T-helper 17 cell (primary cell): ENCODE data around the gene PTPN23. TPM values are rescaled to one million over a fixed set of nuclear protein-coding genes. Genes with fewer than 3 reads are reported as not detected.

Source experiments
- ATAC-seq: fragments of 150-1000 bp; cut with Tn5 transposase; 2 replicates; pipeline ENCODE4 v1.10.0; 2021; ENCODE audit warnings: mild to moderate bottlenecking, moderate library complexity
- DNase-seq, 3 donors: peaks; one replicate each; pipeline versions ENCODE4 v3.0.0 to v3.0.0-alpha.2; 2020 to 2021
- H3K9me3 ChIP-seq: one replicate; pipeline ENCODE4 v1.7.0; 2013; ENCODE audit warnings: low read length, mild to moderate bottlenecking; ENCODE audit not compliant: control insufficient read depth, poor library complexity, severe bottlenecking
- H3K27ac Mint-ChIP-seq: one replicate; pipeline ENCODE4 v1.8.0; 2022; ENCODE audit warnings: mild to moderate bottlenecking, moderate library complexity, mixed read lengths
- H3K27me3 Mint-ChIP-seq: one replicate; pipeline ENCODE4 v1.8.0; 2022; ENCODE audit warnings: mixed read lengths
- H3K36me3 Mint-ChIP-seq: one replicate; pipeline ENCODE4 v1.8.0; 2022; ENCODE audit warnings: low read depth, mixed read lengths
- H3K4me1 Mint-ChIP-seq: one replicate; pipeline ENCODE4 v1.8.0; 2022; ENCODE audit warnings: mild to moderate bottlenecking, mixed read lengths
- H3K4me3 Mint-ChIP-seq: one replicate; pipeline ENCODE4 v1.8.0; 2022; ENCODE audit warnings: mild to moderate bottlenecking, moderate library complexity, mixed read lengths
- total RNA-seq, 4 donors: library from RNA in 2 of 4; stranded (reverse) in 2 of 4; gene quantifications; one replicate each; pipeline ENCODE4 v1.2.3 and lab custom pipeline; 2022 to 2026

The PTPN23 gene
- 10 to 100 TPM; 36.8 to 38.6 TPM for total RNA-seq
- total RNA-seq (lab: John Stamatoyannopoulos, UW), result 24.2 to 27.0 reads per million in 2 donors

GRCh38 chr3:47380601-47381316, at the start of gene PTPN23:
TSS of gene PTPN23 (plus strand) at chr3:47381021. CDS start at chr3:47381097, 76 bp downstream.
- Mint-ChIP-seq H3K4me1 (peaks cover 37% of the 10 kb centered on the region), H3K36me3 (peaks cover 9% of the 10 kb centered on the region), H3K4me3 (peak within 1 kb of the TSS; percentile 99), H3K27me3 (no peaks in the 10 kb centered on the region), H3K27ac (peak within 1 kb of the TSS; percentile 100)
- ATAC-seq (peak; percentile 81), DNase-seq (peak; percentile 95 to 99 (median 98))
- H3K9me3 ChIP-seq, result no peaks in the 10 kb centered on the region

GRCh38 chr3:47333907-47334306, 46.9 kb upstream of the PTPN23 start:
- H3K9me3 ChIP-seq, result no peaks in the 10 kb centered on the region
- Mint-ChIP-seq H3K4me1 (peaks cover 5% of the 10 kb centered on the region), H3K27me3 (no peaks in the 10 kb centered on the region), H3K27ac (peak overlapping the region; percentile 47), H3K4me3 (no peak overlapping the region), H3K36me3 (peaks cover 21% of the 10 kb centered on the region)
- DNase-seq, result no peak
- ATAC-seq, result no peak

GRCh38 chr3:47337656-47338055, 43.2 kb upstream of the PTPN23 start:
- peak overlapping the region; percentile 78 for H3K27ac Mint-ChIP-seq
- peaks cover 6% of the 10 kb centered on the region for H3K4me1 Mint-ChIP-seq
- no peak for ATAC-seq
- no peaks in the 10 kb centered on the region for H3K9me3 ChIP-seq
- H3K27me3 Mint-ChIP-seq, result no peaks in the 10 kb centered on the region
- H3K36me3 Mint-ChIP-seq, result peaks cover 20% of the 10 kb centered on the region
- no peak overlapping the region for H3K4me3 Mint-ChIP-seq
- no peak for DNase-seq

GRCh38 chr3:47339951-47340350, 40.9 kb upstream of the PTPN23 start:
- peaks cover 4% of the 10 kb centered on the region for H3K4me1 Mint-ChIP-seq
- H3K4me3 Mint-ChIP-seq, result no peak overlapping the region
- H3K9me3 ChIP-seq, result no peaks in the 10 kb centered on the region
- no peak for ATAC-seq
- peaks cover 15% of the 10 kb centered on the region for H3K36me3 Mint-ChIP-seq
- H3K27me3 Mint-ChIP-seq, result no peaks in the 10 kb centered on the region
- H3K27ac Mint-ChIP-seq, result peak overlapping the region; percentile 78
- DNase-seq, result no peak

GRCh38 chr3:47340866-47341265, 40.0 kb upstream of the PTPN23 start:
- H3K4me1 Mint-ChIP-seq, result peaks cover 6% of the 10 kb centered on the region
- DNase-seq (no peak), ATAC-seq (no peak)
- no peaks in the 10 kb centered on the region for H3K9me3 ChIP-seq
- no peak overlapping the region for H3K4me3 Mint-ChIP-seq
- H3K27ac Mint-ChIP-seq, result peak overlapping the region; percentile 54
- H3K27me3 Mint-ChIP-seq, result no peaks in the 10 kb centered on the region
- H3K36me3 Mint-ChIP-seq, result peaks cover 15% of the 10 kb centered on the region

GRCh38 chr3:47342151-47342550, 38.7 kb upstream of the PTPN23 start:
- peaks cover 6% of the 10 kb centered on the region for H3K4me1 Mint-ChIP-seq
- peaks cover 15% of the 10 kb centered on the region for H3K36me3 Mint-ChIP-seq
- no peaks in the 10 kb centered on the region for H3K27me3 Mint-ChIP-seq
- DNase-seq (no peak), ATAC-seq (no peak)
- H3K4me3 Mint-ChIP-seq, result peak overlapping the region; percentile 37
- peak overlapping the region; percentile 54 for H3K27ac Mint-ChIP-seq
- no peaks in the 10 kb centered on the region for H3K9me3 ChIP-seq

- H3K9me3 ChIP-seq, result no peaks in the 10 kb centered on the region
- no peak for DNase-seq
- no peak overlapping the region for H3K4me3 Mint-ChIP-seq
- ATAC-seq, result no peak
- H3K36me3 Mint-ChIP-seq, result peaks cover 10% of the 10 kb centered on the region
- H3K27ac Mint-ChIP-seq, result no peak overlapping the region
- H3K4me1 Mint-ChIP-seq, result peaks cover 6% of the 10 kb centered on the region
- H3K27me3 Mint-ChIP-seq, result no peaks in the 10 kb centered on the region
Measured at GRCh38 chr3:47342812-47343211, 38.0 kb upstream of the PTPN23 start.

GRCh38 chr3:47343471-47343971, 37.3 kb upstream of the PTPN23 start:
- ATAC-seq (no peak), DNase-seq (no peak)
- Mint-ChIP-seq H3K4me1 (peaks cover 10% of the 10 kb centered on the region), H3K27me3 (no peaks in the 10 kb centered on the region), H3K4me3 (no peak overlapping the region), H3K36me3 (peaks cover 5% of the 10 kb centered on the region), H3K27ac (no peak overlapping the region)
- H3K9me3 ChIP-seq, result no peaks in the 10 kb centered on the region

- peaks cover 10% of the 10 kb centered on the region for H3K4me1 Mint-ChIP-seq
- peaks cover 5% of the 10 kb centered on the region for H3K36me3 Mint-ChIP-seq
- no peaks in the 10 kb centered on the region for H3K9me3 ChIP-seq
- no peak for DNase-seq
- H3K27ac Mint-ChIP-seq, result peak overlapping the region; percentile 69
- H3K27me3 Mint-ChIP-seq, result no peaks in the 10 kb centered on the region
- no peak for ATAC-seq
- H3K4me3 Mint-ChIP-seq, result no peak overlapping the region
Measured at GRCh38 chr3:47344971-47345370, 35.9 kb upstream of the PTPN23 start.

GRCh38 chr3:47347217-47347801, 33.5 kb upstream of the PTPN23 start:
- ATAC-seq (peak; percentile 45), DNase-seq (no peak)
- H3K4me1 Mint-ChIP-seq, result peaks cover 7% of the 10 kb centered on the region
- no peaks in the 10 kb centered on the region for H3K9me3 ChIP-seq
- H3K4me3 Mint-ChIP-seq, result no peak overlapping the region
- peaks cover under 1% of the 10 kb centered on the region for H3K36me3 Mint-ChIP-seq
- H3K27me3 Mint-ChIP-seq, result no peaks in the 10 kb centered on the region
- peak overlapping the region; percentile 91 for H3K27ac Mint-ChIP-seq

- no peaks in the 10 kb centered on the region for H3K27me3 Mint-ChIP-seq
- H3K4me3 Mint-ChIP-seq, result no peak overlapping the region
- H3K27ac Mint-ChIP-seq, result peak overlapping the region; percentile 91
- DNase-seq (no peak), ATAC-seq (no peak)
- H3K9me3 ChIP-seq, result no peaks in the 10 kb centered on the region
- peaks cover 9% of the 10 kb centered on the region for H3K4me1 Mint-ChIP-seq
- H3K36me3 Mint-ChIP-seq, result no peaks in the 10 kb centered on the region
Measured at GRCh38 chr3:47348411-47349154, 32.2 kb upstream of the PTPN23 start.

GRCh38 chr3:47355010-47355409, 25.8 kb upstream of the PTPN23 start:
- DNase-seq (no peak), ATAC-seq (no peak)
- H3K4me3 Mint-ChIP-seq, result no peak overlapping the region
- H3K27me3 Mint-ChIP-seq, result peaks cover 4% of the 10 kb centered on the region
- no peak overlapping the region for H3K27ac Mint-ChIP-seq
- H3K4me1 Mint-ChIP-seq, result peaks cover 4% of the 10 kb centered on the region
- peaks cover 9% of the 10 kb centered on the region for H3K9me3 ChIP-seq
- no peaks in the 10 kb centered on the region for H3K36me3 Mint-ChIP-seq

GRCh38 chr3:47356201-47356600, 24.6 kb upstream of the PTPN23 start:
- H3K27ac Mint-ChIP-seq, result no peak overlapping the region
- ATAC-seq, result no peak

More at GRCh38 chr3:47356201-47356600, 24.6 kb upstream of the PTPN23 start:
- peaks cover 4% of the 10 kb centered on the region for H3K4me1 Mint-ChIP-seq
- peaks cover 4% of the 10 kb centered on the region for H3K27me3 Mint-ChIP-seq
- H3K9me3 ChIP-seq, result peaks cover 10% of the 10 kb centered on the region
- no peak overlapping the region for H3K4me3 Mint-ChIP-seq
- no peaks in the 10 kb centered on the region for H3K36me3 Mint-ChIP-seq
- DNase-seq, result no peak
